Heart left ventricle (tissue), 16 donors: Measurements from ENCODE around the gene CD86. TPM values are rescaled to one million over a fixed set of nuclear protein-coding genes. Genes with fewer than 3 reads are reported as not detected.

Experiments
- ATAC-seq, 4 donors: fragments of 200-7000 bp; cut with Tn5 transposase; one replicate each; pipeline ENCODE4 v1.9.1; 2020 to 2022; ENCODE audit warnings: moderate library complexity in 4 of 4, mild to moderate bottlenecking in 3 of 4, moderate number of reproducible peaks in 1 of 4
- DNase-seq, 5 donors: peaks; one replicate each; pipeline ENCODE4 v3.0.0-alpha.2; 2020
- H3K27ac ChIP-seq, 12 donors: fragments of 200-600 bp; sonication (generic) in 4 of 12; one replicate each; pipeline versions ENCODE4 v1.5.0 to v1.8.0; 2016 to 2022; ENCODE audit warnings: mild to moderate bottlenecking in 2 of 12
- H3K27me3 ChIP-seq, 9 donors: fragments of 200-600 bp; sonication (generic) in 2 of 9; one replicate each; pipeline versions ENCODE4 v1.5.1 to v1.8.0; 2016 to 2022; ENCODE audit warnings: mild to moderate bottlenecking in 3 of 9
- H3K36me3 ChIP-seq, 9 donors: fragments of 200-600 bp; sonication (generic) in 2 of 9; one replicate each; pipeline versions ENCODE4 v1.5.0 to v1.8.0; 2018 to 2022; ENCODE audit warnings: mild to moderate bottlenecking in 2 of 9
- H3K4me1 ChIP-seq, 12 donors: fragments of 200-600 bp; sonication (generic) in 4 of 12; one replicate each; pipeline versions ENCODE4 v1.5.0 to v1.8.0; 2016 to 2022; ENCODE audit warnings: mild to moderate bottlenecking in 3 of 12
- H3K4me3 ChIP-seq, 12 donors: fragments of 200-600 bp; sonication (generic) in 4 of 12; one replicate each; pipeline versions ENCODE4 v1.5.0 to v1.8.0; 2017 to 2022; ENCODE audit warnings: mild to moderate bottlenecking in 9 of 12, moderate library complexity in 4 of 12
- H3K9me3 ChIP-seq, 12 donors: fragments of 200-600 bp; sonication (generic) in 4 of 12; one replicate each; pipeline versions ENCODE4 v1.5.0 to v1.8.0; 2016 to 2022; ENCODE audit warnings: mild to moderate bottlenecking in 1 of 12
- POLR2A ChIP-seq, 2 donors: fragments of 450-650 bp; IDR thresholded peaks; one replicate each; pipeline ENCODE4 v1.6.1; 2017; ENCODE audit warnings: antibody characterized with exemption in 2 of 2, mild to moderate bottlenecking in 2 of 2, moderate library complexity in 2 of 2
- WGBS, 4 donors: extraction: QIAGEN DNeasy Blood & Tissue Kit in 2 of 4; methylation state at CpG; one replicate each; pipeline versions ENCODE4 v1.1.5 to v1.1.7; 2013 to 2018; 5-methylcytosine and 5-hydroxymethylcytosine counted together
- intact Hi-C, 10 donors: fragments of 100-400 bp; cut with DNase I; formaldehyde crosslinking; loops; one replicate each; pipeline versions ENCODE4 v1.11.1 to v1.14.2; 2022
- polyA plus RNA-seq, 2 donors: library from polyadenylated mRNA; stranded (reverse); fragments of 200-250 nt; gene quantifications; one replicate each; pipeline ENCODE4 v1.2.3, GENCODE V29; 2013
- total RNA-seq, 9 donors: library from RNA; depleted of rRNA in 2 of 9; stranded (reverse); fragments of >200 nt in 2 of 9; fragmentation: NEBNext Ultra II Directional in 3 of 9; extraction: Animal tissue kit (Norgen Biotek cat#: 25700) in 3 of 9; gene quantifications; one replicate each; pipeline versions ENCODE4 v1.1.0 to v1.2.4, GENCODE V29; 2016 to 2023
- TF ChIP-seq, protein P1 (sequence below), 12 donors: fragments of 200-600 bp; sonication (generic) in 4 of 12; IDR thresholded peaks; one replicate each; pipeline versions ENCODE4 v1.5.0 to v1.8.0; 2018 to 2022; ENCODE audit warnings: antibody characterized with exemption in 12 of 12, mild to moderate bottlenecking in 5 of 12
- donor health status: ischemic (EF 13 %, LVEDD 7.1; RV severe dilation, severe dysfunction).
- donor health status: healthy with polysubstance abuse.
- donor health status: DM: no; HTN: yes; CAD: no.
- donor health status: DM: no; HTN: no; CAD: no.
- donor health status: ischemic (EF 25% LVEDD 6.9; RV normal size, moderate dysfunction).
- donor health status: ischemic (EF 25% LVEDD 5.7; RV mildly dilated, moderate dysfunction).
- donor health status: healthy.
- donor health status: DM: yes; HTN: yes; CAD: no.
- donor health status: ischemic (EF 35%, LVEDD 5.7; RV mildly dilated, moderate dysfunction).
- donor health status: nonischemic (EF 11% LVEDD 7.7; RV severe dilation, severe dysfunction).
- donor health status: DM: yes; HTN: yes; CAD: no.
- donor health status: PGD.
- donor health status: ischemic (EF 29% LVEDD 5.4; RV normal size, mild dysfunction).
- donor health status: nonischemic (EF 23%, LVEDD 6.1; RV moderate dilation, normal function).

Gene CD86
- total and polyA plus RNA-seq, 11 donors: 0.38 to 30.0 (median 1.6) TPM

DNA sequence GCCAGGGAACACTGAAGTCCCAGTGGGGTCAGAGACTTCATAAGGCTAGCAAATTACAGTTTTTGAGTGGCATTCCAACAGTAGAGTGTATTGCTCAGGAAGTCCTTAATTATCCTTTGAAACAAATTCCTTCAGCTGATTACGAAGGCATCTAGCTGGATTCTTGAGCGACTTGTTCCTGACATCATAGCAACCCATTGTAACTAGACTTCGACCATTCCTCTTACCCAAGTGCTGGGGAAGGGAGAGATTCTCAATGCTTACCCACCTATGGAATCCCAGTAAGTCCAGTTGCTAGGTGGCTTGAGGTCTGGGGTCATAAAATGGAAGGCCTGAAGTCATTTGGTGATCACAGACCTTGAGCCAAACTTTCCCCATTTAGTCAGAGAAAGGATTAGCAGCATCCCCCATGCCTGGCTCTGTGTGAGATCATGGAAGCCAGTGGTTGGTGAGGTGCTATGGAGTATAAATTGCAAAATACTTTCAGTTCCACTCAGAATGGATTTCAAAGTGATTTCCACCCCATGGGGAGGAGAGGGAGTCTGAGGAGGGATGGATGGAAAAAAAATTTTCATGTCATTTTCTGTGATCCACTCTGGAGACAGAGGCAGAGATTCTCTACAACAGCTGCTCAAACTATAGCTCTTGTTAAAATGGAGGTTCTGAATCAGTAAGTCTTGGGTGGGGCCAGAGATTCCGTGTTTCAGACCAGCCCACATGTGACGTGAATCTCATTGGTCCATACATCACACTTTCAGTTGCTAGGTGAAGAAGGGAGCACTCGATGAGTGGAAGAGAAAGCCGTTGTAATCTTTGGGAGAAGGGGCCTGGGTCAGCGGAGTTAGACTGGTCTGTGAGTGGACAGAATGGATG is 45.7 kb downstream of the CD86 start:
- intact Hi-C loops: loop anchor here in 6 of 10 donors (2.0 to 10.0 kb wide), 3 partner anchors 154 to 162 kb away; no protein-coding TSS in a partner anchor
- TF ChIP-seq, protein P1, sequence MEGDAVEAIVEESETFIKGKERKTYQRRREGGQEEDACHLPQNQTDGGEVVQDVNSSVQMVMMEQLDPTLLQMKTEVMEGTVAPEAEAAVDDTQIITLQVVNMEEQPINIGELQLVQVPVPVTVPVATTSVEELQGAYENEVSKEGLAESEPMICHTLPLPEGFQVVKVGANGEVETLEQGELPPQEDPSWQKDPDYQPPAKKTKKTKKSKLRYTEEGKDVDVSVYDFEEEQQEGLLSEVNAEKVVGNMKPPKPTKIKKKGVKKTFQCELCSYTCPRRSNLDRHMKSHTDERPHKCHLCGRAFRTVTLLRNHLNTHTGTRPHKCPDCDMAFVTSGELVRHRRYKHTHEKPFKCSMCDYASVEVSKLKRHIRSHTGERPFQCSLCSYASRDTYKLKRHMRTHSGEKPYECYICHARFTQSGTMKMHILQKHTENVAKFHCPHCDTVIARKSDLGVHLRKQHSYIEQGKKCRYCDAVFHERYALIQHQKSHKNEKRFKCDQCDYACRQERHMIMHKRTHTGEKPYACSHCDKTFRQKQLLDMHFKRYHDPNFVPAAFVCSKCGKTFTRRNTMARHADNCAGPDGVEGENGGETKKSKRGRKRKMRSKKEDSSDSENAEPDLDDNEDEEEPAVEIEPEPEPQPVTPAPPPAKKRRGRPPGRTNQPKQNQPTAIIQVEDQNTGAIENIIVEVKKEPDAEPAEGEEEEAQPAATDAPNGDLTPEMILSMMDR (IDR thresholded peaks at IDR 0.05): no peak
- TF ChIP-seq POLR2A (IDR thresholded peaks at IDR 0.05): no peak
- Histone ChIP-seq H3K9me3 (no peaks in the 10 kb centered on the region), H3K4me1 (peaks cover 0 to 6% (median 0%) of the 10 kb centered on the region in 12 donors), H3K27ac (no peak overlapping the region), H3K27me3 (peaks cover 0 to 11% (median 0%) of the 10 kb centered on the region in 9 donors), H3K36me3 (no peaks in the 10 kb centered on the region), H3K4me3 (no peak overlapping the region)
- ATAC-seq (no peak), DNase-seq (no peak)
- WGBS, 4 donors: 34 to 47% (median 39%) methylated on average over 8 of the region's 8 CpGs

DNA sequence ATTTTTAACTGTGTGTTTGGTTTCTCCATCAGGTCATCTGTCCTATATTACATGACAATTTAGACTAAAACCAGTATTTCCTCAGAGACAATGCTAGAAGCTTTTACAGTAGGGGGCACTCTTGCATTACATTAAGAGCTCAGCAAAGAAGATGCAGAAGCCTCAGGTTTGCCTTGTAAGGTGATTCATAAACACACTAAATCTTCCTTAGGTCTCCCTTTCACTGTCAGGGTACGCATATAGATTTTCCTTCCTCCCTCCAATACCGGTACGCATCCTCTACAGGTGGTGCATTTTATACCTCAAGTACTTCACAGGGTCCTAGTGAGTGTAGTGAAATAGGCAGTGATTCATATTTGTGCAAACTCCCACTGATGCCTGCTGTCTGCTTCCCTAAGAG is 46.5 kb downstream of the CD86 start:
- TF ChIP-seq, protein P1 (IDR thresholded peaks at IDR 0.05): peak in 8 of 12 donors; percentile 11 to 50 (median 38)
- no peak for TF ChIP-seq POLR2A (IDR thresholded peaks at IDR 0.05)
- Histone ChIP-seq H3K27ac (no peak overlapping the region), H3K36me3 (no peaks in the 10 kb centered on the region), H3K4me3 (no peak overlapping the region), H3K4me1 (peaks cover 0 to 6% (median 0%) of the 10 kb centered on the region in 12 donors), H3K27me3 (peaks cover 0 to 9% (median 0%) of the 10 kb centered on the region in 9 donors), H3K9me3 (no peaks in the 10 kb centered on the region)
- ATAC-seq: peak in 1 of 4 donors; percentile 18
- WGBS, 4 donors: 45 to 56% (median 47%) methylated on average over 3 of the region's 3 CpGs
- no peak for DNase-seq
- intact Hi-C loops: loop anchor here in 6 of 10 donors (2.0 to 10.0 kb wide), 3 partner anchors 153 to 161 kb away; no protein-coding TSS in a partner anchor

DNA sequence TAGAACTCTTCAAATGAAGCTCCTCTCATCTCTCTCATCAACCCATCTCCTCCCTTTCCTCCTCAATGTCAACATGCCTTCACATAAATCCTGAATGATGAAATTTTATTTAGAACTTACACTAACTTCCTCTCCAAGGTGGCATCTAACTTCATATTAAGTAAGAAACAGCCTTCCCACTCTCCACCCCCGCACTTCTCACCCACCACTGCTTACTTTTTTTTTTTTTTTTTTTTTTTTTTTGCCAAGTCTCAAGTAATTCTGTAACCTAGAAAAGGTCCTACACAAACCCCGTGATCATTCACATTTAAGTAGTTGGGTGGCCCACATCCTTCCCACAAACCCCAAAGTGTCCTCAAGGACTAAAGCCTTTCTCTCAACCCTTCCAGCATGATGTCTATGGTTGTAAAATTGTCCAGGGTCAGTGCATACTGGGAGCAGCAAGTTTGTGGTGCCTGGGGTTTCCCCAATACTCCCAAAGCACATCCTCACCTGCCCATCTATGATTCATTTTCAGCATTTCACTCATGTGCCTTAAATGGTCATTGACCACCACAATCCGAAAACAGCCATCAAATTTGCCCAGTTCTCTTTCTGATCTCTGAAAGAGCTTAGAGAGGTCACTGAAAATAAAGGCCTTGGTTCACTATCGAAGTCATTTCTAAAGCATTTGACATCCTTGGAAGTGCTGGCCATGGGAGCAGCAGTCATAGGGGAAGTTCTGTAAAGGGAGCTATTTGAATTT is 47.2 kb downstream of the CD86 start:
- WGBS, 4 donors: 82 to 89% (median 86%) methylated on average over 4 of the region's 4 CpGs
- TF ChIP-seq, protein P1 (IDR thresholded peaks at IDR 0.05): no peak
- no peak for TF ChIP-seq POLR2A (IDR thresholded peaks at IDR 0.05)

More for the DNA sequence above, 47.2 kb downstream of the CD86 start:
- DNase-seq (no peak), ATAC-seq (no peak)
- Histone ChIP-seq H3K4me1 (peaks cover 0 to 6% (median 0%) of the 10 kb centered on the region in 12 donors), H3K4me3 (no peak overlapping the region), H3K9me3 (no peaks in the 10 kb centered on the region), H3K36me3 (no peaks in the 10 kb centered on the region), H3K27ac (no peak overlapping the region), H3K27me3 (peaks cover 0 to 7% (median 0%) of the 10 kb centered on the region in 9 donors)
- intact Hi-C loops: loop anchor here in 5 of 10 donors (5.0 to 10.0 kb wide), 2 partner anchors 152 to 160 kb away; no protein-coding TSS in a partner anchor
